ENCODE results near the gene PSMD14. TPM values are rescaled to one million over a fixed set of nuclear protein-coding genes. Genes with fewer than 3 reads are reported as not detected.

PSMD14 gene
- total and polyA plus RNA-seq, 2 of the 8 experiments (the other 6 are each of a cell fraction or from before 2014, with no cell fraction given) = 53.9 to 88.7 TPM

- no peak overlapping the region for H2AK5ac ChIP-seq (ENCODE audit: low read depth, low read length)
- no peaks in the 10 kb centered on the region for H4K20me1 ChIP-seq (replicated peaks in 1 of 2; ENCODE audit: control insufficient read depth in 1 of 2, insufficient read depth in 2 of 2, low read length in 2 of 2)
- H2BK120ac ChIP-seq (replicated peaks; ENCODE audit: low read depth, low read length) = no peak overlapping the region
- no peak overlapping the region for H3K4me3 ChIP-seq (ENCODE audit: extremely low read depth in 1 of 4, insufficient read depth in 2 of 4, low read depth in 3 of 4, low read length in 4 of 4)
- no peak overlapping the region for H3K27ac ChIP-seq (ENCODE audit: low read depth, low read length)
- no peak overlapping the region for H2BK20ac ChIP-seq (ENCODE audit: low read length)
- H3K9ac ChIP-seq (replicated peaks in 1 of 4; ENCODE audit: extremely low read depth in 1 of 4, low read depth in 3 of 4, low read length in 3 of 4) = no peak overlapping the region
- CTCF ChIA-PET (ENCODE audit: partially characterized antibody) = interaction anchor here (1.0 kb wide), 1 partner anchor 12 kb away, joined by 3 read pairs; no protein-coding TSS in a partner anchor
- H3K79me1 ChIP-seq (ENCODE audit: low read depth, low read length) = no peaks in the 10 kb centered on the region
- no peak overlapping the region for H3K14ac ChIP-seq (ENCODE audit: insufficient read length)
- no peak overlapping the region for H4K8ac ChIP-seq (ENCODE audit: extremely low read depth, insufficient read depth, low read length)
- no peaks in the 10 kb centered on the region for H3K27me3 ChIP-seq (replicated peaks in 1 of 4; ENCODE audit: control insufficient read depth in 3 of 4, extremely low read depth in 1 of 4, insufficient read depth in 3 of 4, low read length in 3 of 4)
- H4K5ac ChIP-seq (ENCODE audit: insufficient read length, low read depth, low read length) = no peak overlapping the region
- H3K4me2 ChIP-seq (ENCODE audit: insufficient read depth in 1 of 2, low read depth in 2 of 2, low read length in 2 of 2) = no peak overlapping the region
- H2BK12ac ChIP-seq (ENCODE audit: low read depth, low read length) = no peak overlapping the region
- FAIRE-seq (no peak), DNase-seq (ENCODE audit: low read depth in 1 of 2, low spot score in 2 of 2) (no peak)
- POLR2A ChIA-PET (ENCODE audit: partially characterized antibody) = no interaction called here
- no peak overlapping the region for H3K4ac ChIP-seq (replicated peaks; ENCODE audit: insufficient read length, low read depth, low read length)
- no peaks in the 10 kb centered on the region; the same call in 1 of the 2 replicates for H3K23me2 ChIP-seq (ENCODE audit: low read depth, low read length)
- 91% methylated on average over 1 of the region's 1 CpG; no CpG with 5 or more reads in 1 of the 2 experiments for WGBS, 2 experiments (ENCODE audit: extremely low coverage in 1 of 2, insufficient coverage in 1 of 2, insufficient read length in 1 of 2, insufficient replicate concordance in 2 of 2, low coverage in 1 of 2, low lambda C conversion rate in 2 of 2, missing lambda C conversion rate in 1 of 2)
- TF ChIP-seq PHF8 (conservative IDR thresholded peaks at IDR 0.05; ENCODE audit: low read depth, low read length) (no peak), ATF3 (IDR thresholded peaks at IDR 0.05; ENCODE audit: insufficient read depth, low read depth, low read length) (no peak), TAF1 (IDR thresholded peaks at IDR 0.05; ENCODE audit: low read depth, low read length) (no peak), EZH2 (IDR thresholded peaks at IDR 0.05; ENCODE audit: low read depth, low read length, severe bottlenecking) (no peak)
- H3K4me1 ChIP-seq (replicated peaks in 1 of 4; ENCODE audit: control insufficient read depth in 3 of 4, insufficient read depth in 4 of 4, low read length in 3 of 4) = peaks cover 0 to 4% (median under 1%) of the 10 kb centered on the region in 4 experiments; a peak in 2 of 7 replicates
- no peak overlapping the region for H4K91ac ChIP-seq (replicated peaks; ENCODE audit: insufficient read length, low read length)
- no peak overlapping the region for H3K23ac ChIP-seq (ENCODE audit: insufficient read length)
- no peak overlapping the region for H2BK5ac ChIP-seq (ENCODE audit: low read depth, low read length)
- H2AFZ ChIP-seq (ENCODE audit: low read length) = no peak overlapping the region
- no peak overlapping the region for H3K18ac ChIP-seq (ENCODE audit: extremely low read depth, low read length)
- H3K79me2 ChIP-seq (ENCODE audit: control insufficient read depth in 1 of 2, insufficient read depth in 2 of 2, low read length in 2 of 2) = peaks cover 0 to 97% of the 10 kb centered on the region in 2 experiments; a peak in 2 of 4 replicates
- no peaks in the 10 kb centered on the region for H3K9me3 ChIP-seq (ENCODE audit: insufficient read depth in 2 of 2, low read depth in 1 of 2, low read length in 1 of 2)
- H3K36me3 ChIP-seq (ENCODE audit: control insufficient read depth in 2 of 4, insufficient read depth in 4 of 4, low read length in 3 of 4) = 0 out of 8 replicates have a peak, but pooled peaks cover 0 to 2% (median 0%) of the 10 kb centered on the region in 4 experiments
- no peak overlapping the region for H2BK15ac ChIP-seq (ENCODE audit: low read length)
- no peak overlapping the region for H3K56ac ChIP-seq (replicated peaks; ENCODE audit: insufficient read length, low read depth, low read length)
Observed at GRCh38 chr2:161355106-161355505, 46.9 kb downstream of the PSMD14 start.

All from H1 (cell line).